Breast epithelium (tissue), 4 donors: ENCODE measurements around the gene ADM2. TPM values are rescaled to one million over a fixed set of nuclear protein-coding genes. Genes with fewer than 3 reads are reported as not detected.

Experiments used
- DNase-seq, 2 donors: peaks; one replicate each; pipeline ENCODE4 v3.0.0-alpha.2; 2019; ENCODE audit warnings: low spot score in 2 of 2
- H3K27ac ChIP-seq, 2 donors: fragments of 200-600 bp; sonication (generic) in 1 of 2; one replicate each; pipeline ENCODE4 v1.5.1; 2016 to 2019; ENCODE audit warnings: mild to moderate bottlenecking in 1 of 2
- H3K27me3 ChIP-seq, 2 donors: fragments of 200-600 bp; sonication (generic) in 1 of 2; one replicate each; pipeline versions ENCODE4 v1.5.1 to v1.6.0; 2017 to 2019; ENCODE audit warnings: control low read depth in 1 of 2, mild to moderate bottlenecking in 1 of 2
- H3K36me3 ChIP-seq: fragments of 200-600 bp; one replicate; pipeline ENCODE4 v1.5.1; 2019
- H3K4me1 ChIP-seq, 2 donors: fragments of 200-600 bp; sonication (generic); one replicate each; pipeline ENCODE4 v1.5.1; 2016 to 2019; ENCODE audit warnings: control low read depth in 1 of 2
- H3K4me3 ChIP-seq, 3 donors: fragments of 200-600 bp; sonication (generic); 1 replicate in 2 of 3; 2 replicates in 1 of 3; pipeline ENCODE4 v1.5.1; 2016 to 2019; ENCODE audit warnings: mild to moderate bottlenecking in 3 of 3, moderate library complexity in 2 of 3
- H3K9me3 ChIP-seq, 2 donors: fragments of 200-600 bp; sonication (generic) in 1 of 2; one replicate each; pipeline ENCODE4 v1.5.1; 2016 to 2019; ENCODE audit warnings: control low read depth in 1 of 2
- POLR2A ChIP-seq: fragments of 450-650 bp; IDR thresholded peaks from one replicate; pipeline ENCODE4 v1.6.1; 2016; ENCODE audit warnings: antibody characterized with exemption, mild to moderate bottlenecking, moderate library complexity
- POLR2AphosphoS5 ChIP-seq, 3 donors: sonication (generic); formaldehyde crosslinking; IDR thresholded peaks; one replicate each; pipeline ENCODE4 v1.6.1; 2017; ENCODE audit warnings: antibody characterized with exemption in 3 of 3
- intact Hi-C: fragments of 100-400 bp; cut with DNase I; formaldehyde crosslinking; loops from one replicate; pipeline ENCODE4 v1.15.1; 2023; ENCODE audit warnings: low total_unique reads
- total RNA-seq, 3 donors: library from RNA; depleted of rRNA; stranded (reverse); fragments of >200 nt; gene quantifications; one replicate each; pipeline ENCODE4 v1.1.0, GENCODE V29; 2016
- TF ChIP-seq, protein P1 (sequence below), 3 donors: fragments of 450-650 bp; IDR thresholded peaks; one replicate each; pipeline ENCODE4 v1.5.1; 2016 to 2017; ENCODE audit warnings: antibody characterized with exemption in 3 of 3, mild to moderate bottlenecking in 3 of 3, moderate library complexity in 3 of 3

ADM2 gene
- total RNA-seq, 3 donors from 2014 or later = 0.59 to 0.98 TPM; not detected in 1

DNA sequence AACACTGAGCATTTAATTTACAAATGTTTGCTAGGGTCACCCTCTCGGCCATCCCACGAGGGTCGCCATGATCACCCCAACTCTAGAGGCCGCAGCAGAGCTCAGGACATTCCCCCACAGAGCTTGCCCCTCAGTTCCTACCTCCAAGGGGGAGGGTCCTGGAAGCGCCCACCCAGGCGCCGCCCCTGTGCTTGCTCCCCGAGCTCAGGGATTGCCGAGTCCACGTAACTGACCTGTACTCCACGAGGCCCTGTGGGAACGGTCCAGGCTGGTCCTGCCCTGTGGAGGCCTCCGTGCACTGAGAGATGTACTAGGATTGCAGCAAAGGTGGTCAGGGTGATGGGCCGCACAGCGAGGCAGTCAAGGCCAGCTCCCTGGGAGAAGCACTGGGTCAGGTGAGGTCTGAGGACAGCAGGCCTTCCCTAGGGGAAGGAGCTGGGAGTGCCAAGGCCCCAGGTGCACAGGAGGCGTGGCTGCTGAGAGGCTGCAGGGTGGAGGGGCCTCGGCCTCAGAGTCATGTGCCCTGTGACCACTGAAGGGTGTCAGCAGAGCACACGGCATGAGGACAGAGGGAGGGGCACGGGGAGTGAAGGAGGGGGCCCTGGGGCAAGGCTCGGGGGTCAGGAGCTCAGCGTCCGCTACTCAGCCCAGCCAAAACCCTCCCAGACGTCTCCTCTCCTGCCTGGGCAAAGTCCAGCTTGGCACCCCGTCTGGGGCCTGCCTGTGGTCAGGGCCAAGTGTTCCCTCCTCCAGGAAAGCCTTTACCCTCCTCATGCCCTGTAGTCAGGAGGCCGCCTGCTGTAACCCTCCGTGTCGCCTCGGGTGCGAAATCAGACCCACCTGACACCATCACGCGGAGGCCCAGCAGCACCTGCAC, 2.9 kb downstream of the ADM2 start:
- H3K9me3 ChIP-seq = no peaks in the 10 kb centered on the region
- peaks cover 8 to 16% of the 10 kb centered on the region in 2 donors for H3K27me3 ChIP-seq
- intact Hi-C loops = no loop called here
- H3K27ac ChIP-seq = no peak overlapping the region
- TF ChIP-seq POLR2AphosphoS5 (IDR thresholded peaks at IDR 0.05) (no peak), POLR2A (no peak)
- TF ChIP-seq, protein P1, sequence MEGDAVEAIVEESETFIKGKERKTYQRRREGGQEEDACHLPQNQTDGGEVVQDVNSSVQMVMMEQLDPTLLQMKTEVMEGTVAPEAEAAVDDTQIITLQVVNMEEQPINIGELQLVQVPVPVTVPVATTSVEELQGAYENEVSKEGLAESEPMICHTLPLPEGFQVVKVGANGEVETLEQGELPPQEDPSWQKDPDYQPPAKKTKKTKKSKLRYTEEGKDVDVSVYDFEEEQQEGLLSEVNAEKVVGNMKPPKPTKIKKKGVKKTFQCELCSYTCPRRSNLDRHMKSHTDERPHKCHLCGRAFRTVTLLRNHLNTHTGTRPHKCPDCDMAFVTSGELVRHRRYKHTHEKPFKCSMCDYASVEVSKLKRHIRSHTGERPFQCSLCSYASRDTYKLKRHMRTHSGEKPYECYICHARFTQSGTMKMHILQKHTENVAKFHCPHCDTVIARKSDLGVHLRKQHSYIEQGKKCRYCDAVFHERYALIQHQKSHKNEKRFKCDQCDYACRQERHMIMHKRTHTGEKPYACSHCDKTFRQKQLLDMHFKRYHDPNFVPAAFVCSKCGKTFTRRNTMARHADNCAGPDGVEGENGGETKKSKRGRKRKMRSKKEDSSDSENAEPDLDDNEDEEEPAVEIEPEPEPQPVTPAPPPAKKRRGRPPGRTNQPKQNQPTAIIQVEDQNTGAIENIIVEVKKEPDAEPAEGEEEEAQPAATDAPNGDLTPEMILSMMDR (IDR thresholded peaks at IDR 0.05) = no peak
- no peaks in the 10 kb centered on the region for H3K36me3 ChIP-seq
- no peak for DNase-seq
- H3K4me1 ChIP-seq = peaks cover 4 to 10% of the 10 kb centered on the region in 2 donors
- no peak overlapping the region for H3K4me3 ChIP-seq

DNA sequence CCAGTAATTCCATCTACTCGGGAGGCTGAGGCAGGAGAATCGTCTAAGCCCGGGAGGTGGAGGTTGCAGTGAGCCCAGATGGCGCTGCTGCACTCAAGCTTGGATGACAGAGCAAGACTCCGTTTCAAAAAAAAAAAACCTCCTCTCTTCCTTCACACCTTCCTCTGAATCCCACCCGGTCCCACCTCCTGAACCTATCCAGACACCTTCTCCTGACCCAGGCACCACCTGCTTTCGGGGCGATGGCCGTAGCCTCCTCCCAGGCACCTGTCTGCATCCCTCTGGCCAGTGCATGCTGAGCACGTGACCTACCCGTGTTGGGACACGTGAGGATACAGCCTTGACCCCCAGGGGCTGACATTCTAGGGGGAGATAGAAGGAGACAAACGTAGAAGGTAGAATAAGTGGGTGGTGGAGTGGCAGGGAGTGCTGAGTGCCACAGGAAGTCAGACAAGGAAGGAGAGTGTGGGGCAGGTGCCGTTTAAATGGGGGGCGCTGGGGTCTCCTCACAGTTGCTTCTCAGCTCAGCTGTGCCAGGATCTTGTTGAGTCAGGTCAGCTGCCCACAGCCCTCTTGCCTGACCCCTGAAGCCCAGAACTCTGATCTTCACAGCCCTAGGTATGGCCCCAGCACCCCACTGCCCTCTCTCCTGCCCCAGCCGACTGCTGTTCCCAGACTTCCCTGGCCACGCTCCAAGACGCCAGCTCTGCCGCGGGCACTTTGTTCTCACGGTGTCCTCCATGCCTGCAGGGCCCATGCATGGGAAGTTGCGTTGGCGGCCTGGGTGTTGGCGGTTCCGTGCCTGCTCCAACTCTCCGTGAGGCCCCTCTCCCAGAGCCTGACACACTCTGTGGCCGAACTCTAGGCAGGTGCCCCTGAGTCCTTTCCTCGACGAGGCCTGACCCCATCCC, 4.1 kb downstream of the ADM2 start:
- H3K9me3 ChIP-seq = no peaks in the 10 kb centered on the region
- H3K4me1 ChIP-seq = peaks cover 4 to 10% of the 10 kb centered on the region in 2 donors
- DNase-seq = no peak
- H3K27ac ChIP-seq = no peak overlapping the region
- intact Hi-C loops = no loop called here
- no peaks in the 10 kb centered on the region for H3K36me3 ChIP-seq
- TF ChIP-seq POLR2A = no peak
- no peak for TF ChIP-seq POLR2AphosphoS5 (IDR thresholded peaks at IDR 0.05)
- TF ChIP-seq, protein P1 (IDR thresholded peaks at IDR 0.05) = no peak
- no peak overlapping the region for H3K4me3 ChIP-seq
- peaks cover 8 to 16% of the 10 kb centered on the region in 2 donors for H3K27me3 ChIP-seq

DNA sequence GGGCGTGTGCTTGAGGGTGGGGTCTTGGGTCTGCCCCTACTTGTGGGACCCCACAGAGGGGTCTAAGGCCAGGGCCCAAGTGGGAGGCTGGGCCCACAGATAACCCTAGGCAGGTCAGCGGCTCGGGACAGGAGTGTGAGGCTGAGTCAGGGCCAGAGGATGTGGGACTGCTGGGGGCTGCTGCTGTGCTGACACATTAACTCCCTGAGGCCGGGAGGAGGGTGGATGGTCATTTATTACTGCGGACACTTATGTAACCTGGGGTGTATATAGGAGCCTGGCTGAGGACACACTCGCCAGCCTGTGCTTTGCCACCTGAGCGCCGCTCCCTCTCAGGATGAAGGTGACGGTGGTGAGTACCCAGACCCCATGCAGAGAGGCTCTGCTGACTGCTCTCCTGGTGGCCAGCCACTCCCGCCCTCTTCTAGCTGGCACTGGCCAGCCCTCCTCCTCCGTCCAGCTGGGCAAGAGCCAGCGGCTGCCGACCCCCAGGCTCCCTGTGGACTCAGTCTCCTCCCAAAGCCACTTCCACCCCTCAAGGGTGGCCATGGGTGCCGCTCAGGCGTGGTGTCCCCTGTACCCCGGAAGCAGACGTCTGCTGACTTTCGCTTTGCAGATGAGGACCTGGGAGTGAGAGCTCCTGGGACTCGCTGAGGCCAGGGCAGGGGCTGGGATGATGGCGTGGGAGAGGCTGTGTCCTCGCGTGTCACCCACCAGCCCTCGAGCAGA, 5.4 kb downstream of the ADM2 start, which contains the start of gene MIOX:
Gene MIOX (plus strand): TSS at position 299 of the 729 bp plus-strand sequence. CDS start 39 bp downstream, at position 338.
- Histone ChIP-seq H3K4me1 (peaks cover 4% of the 10 kb centered on the region in 2 donors), H3K27me3 (peaks cover 2 to 12% of the 10 kb centered on the region in 2 donors), H3K9me3 (no peaks in the 10 kb centered on the region), H3K27ac (no peak within 1 kb of the TSS), H3K4me3 (no peak within 1 kb of the TSS), H3K36me3 (no peaks in the 10 kb centered on the region)
- DNase-seq = no peak
- TF ChIP-seq, protein P1 (IDR thresholded peaks at IDR 0.05) = no peak
- TF ChIP-seq POLR2A (no peak), POLR2AphosphoS5 (IDR thresholded peaks at IDR 0.05) (no peak)
- intact Hi-C loops = no loop called here

DNA sequence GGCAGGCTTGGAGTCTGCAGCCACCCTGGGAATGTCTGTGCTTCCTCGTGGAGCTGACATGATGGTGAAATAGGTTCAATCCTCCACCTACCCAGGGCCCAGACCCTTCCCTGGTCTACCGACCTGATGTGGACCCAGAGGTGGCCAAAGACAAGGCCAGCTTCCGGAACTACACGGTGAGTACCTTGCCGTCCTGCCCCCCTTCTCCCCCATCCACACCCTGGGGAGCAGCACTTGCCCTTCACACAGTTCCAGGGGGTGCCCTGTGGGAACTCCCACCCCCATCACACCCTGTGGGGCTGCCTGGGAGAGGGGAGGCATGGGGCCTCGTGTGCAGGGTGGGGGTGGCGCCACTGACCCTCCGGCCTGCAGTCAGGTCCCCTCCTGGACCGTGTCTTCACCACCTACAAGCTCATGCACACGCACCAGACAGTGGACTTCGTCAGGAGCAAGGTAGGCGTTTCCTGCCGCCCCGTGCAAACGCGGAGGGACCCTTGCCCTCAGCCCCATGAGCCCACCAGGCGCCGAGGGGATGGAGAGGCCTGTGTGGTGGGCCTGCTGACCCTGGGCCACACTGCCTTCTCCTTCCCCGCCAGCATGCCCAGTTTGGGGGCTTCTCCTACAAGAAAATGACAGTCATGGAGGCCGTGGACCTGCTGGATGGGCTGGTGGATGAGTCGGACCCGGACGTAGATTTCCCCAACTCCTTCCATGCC, 6.1 kb downstream of the ADM2 start:
- no peak for DNase-seq
- no peak overlapping the region for H3K27ac ChIP-seq
- H3K4me3 ChIP-seq = no peak overlapping the region
- intact Hi-C loops = no loop called here
- H3K36me3 ChIP-seq = no peaks in the 10 kb centered on the region
- TF ChIP-seq POLR2A = no peak
- TF ChIP-seq, protein P1 (IDR thresholded peaks at IDR 0.05) = no peak
- TF ChIP-seq POLR2AphosphoS5 (IDR thresholded peaks at IDR 0.05) = no peak
- no peaks in the 10 kb centered on the region for H3K4me1 ChIP-seq
- H3K9me3 ChIP-seq = no peaks in the 10 kb centered on the region
- H3K27me3 ChIP-seq = peaks cover 0 to 6% of the 10 kb centered on the region in 2 donors
